ENCODE data around the gene CLDN9.

The CLDN9 gene

GRCh38 chr16:3023415-3023668 lies 10.6 kb downstream of the CLDN9 start:
- no peak for DNase-seq (ENCODE audit: low read depth)
- TF ChIP-seq MYC (IDR thresholded peaks at IDR 0.05; ENCODE audit: low read depth, low read length) (no peak), POLR2A (IDR thresholded peaks at IDR 0.05; ENCODE audit: extremely low read depth, insufficient read length) (no peak)
- TF ChIP-seq, protein P1, sequence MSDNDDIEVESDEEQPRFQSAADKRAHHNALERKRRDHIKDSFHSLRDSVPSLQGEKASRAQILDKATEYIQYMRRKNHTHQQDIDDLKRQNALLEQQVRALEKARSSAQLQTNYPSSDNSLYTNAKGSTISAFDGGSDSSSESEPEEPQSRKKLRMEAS (IDR thresholded peaks at IDR 0.05; ENCODE audit: low read depth, low read length): no peak
- TF ChIP-seq, protein P2, sequence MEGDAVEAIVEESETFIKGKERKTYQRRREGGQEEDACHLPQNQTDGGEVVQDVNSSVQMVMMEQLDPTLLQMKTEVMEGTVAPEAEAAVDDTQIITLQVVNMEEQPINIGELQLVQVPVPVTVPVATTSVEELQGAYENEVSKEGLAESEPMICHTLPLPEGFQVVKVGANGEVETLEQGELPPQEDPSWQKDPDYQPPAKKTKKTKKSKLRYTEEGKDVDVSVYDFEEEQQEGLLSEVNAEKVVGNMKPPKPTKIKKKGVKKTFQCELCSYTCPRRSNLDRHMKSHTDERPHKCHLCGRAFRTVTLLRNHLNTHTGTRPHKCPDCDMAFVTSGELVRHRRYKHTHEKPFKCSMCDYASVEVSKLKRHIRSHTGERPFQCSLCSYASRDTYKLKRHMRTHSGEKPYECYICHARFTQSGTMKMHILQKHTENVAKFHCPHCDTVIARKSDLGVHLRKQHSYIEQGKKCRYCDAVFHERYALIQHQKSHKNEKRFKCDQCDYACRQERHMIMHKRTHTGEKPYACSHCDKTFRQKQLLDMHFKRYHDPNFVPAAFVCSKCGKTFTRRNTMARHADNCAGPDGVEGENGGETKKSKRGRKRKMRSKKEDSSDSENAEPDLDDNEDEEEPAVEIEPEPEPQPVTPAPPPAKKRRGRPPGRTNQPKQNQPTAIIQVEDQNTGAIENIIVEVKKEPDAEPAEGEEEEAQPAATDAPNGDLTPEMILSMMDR (IDR thresholded peaks at IDR 0.05; ENCODE audit: low read depth, low read length): no peak

DNA sequence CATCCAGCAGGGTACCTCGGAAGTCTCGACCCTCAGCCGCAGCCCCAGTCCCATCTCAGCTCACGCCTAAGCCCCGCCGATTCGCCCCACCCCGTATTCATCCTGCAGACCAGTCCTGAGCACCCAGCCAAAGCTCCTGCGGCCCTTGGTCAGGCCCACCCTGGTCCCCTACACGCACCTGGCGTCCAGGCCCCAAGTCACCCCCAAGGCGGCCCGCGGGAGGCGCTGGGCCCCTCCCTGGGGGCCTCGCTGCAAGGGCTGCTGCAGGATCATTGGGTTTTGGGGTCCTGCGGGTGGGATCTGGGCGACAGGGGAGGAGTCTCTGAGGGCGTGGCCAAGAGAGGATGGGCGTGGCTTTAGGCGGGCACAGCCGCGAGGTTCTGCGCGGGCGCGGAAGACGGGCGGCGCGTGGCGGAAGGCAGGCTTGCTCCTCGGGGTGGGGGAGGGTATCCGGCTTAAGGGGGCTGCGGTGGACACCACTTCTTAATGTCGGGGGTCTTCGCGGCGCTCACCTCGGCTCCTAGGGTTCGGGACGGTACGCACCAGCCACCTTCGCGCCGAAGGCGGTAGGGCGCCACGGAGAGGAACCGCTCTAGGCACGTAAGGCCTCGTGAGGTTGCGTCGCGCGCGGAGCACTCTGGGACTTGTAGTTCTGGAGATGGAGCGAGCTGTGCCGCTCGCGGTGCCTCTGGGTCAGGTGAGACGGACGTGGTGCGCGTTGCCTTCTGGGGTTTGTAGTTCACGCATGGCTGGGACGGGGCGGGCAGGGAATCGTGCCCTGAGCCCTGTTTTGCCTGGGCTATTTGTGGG lies 11.2 kb downstream of the CLDN9 start, which contains the start of the genes HCFC1R1 and THOC6:
HCFC1R1 (minus strand) TSS at position 274 of the 810 bp plus-strand sequence; CDS start at position 273, 1 bp downstream.
THOC6 (plus strand) TSS at position 367 of the 810 bp plus-strand sequence; CDS start at position 659, 292 bp downstream.
- DNase-seq (ENCODE audit: low read depth): peak; percentile 98
- H3K4me3 ChIP-seq (ENCODE audit: low read depth, low read length): peak within 1 kb of the TSS; percentile 71

More at GRCh38 chr16:3023415-3023668, 10.6 kb downstream of the CLDN9 start:
- H3K4me3 ChIP-seq (ENCODE audit: low read depth, low read length): peak overlapping the region; percentile 71

GRCh38 chr16:3025032-3026002 lies 12.6 kb downstream of the CLDN9 start:
- DNase-seq (ENCODE audit: low read depth): no peak
- no peak for TF ChIP-seq POLR2A (IDR thresholded peaks at IDR 0.05; ENCODE audit: extremely low read depth, insufficient read length)
- H3K4me3 ChIP-seq (ENCODE audit: low read depth, low read length): peak overlapping the region; percentile 71

More for the DNA sequence above, 11.2 kb downstream of the CLDN9 start, which contains the start of the genes HCFC1R1 and THOC6:
- TF ChIP-seq POLR2A (IDR thresholded peaks at IDR 0.05; ENCODE audit: extremely low read depth, insufficient read length): peak; percentile 79
- TF ChIP-seq, protein P2 (IDR thresholded peaks at IDR 0.05; ENCODE audit: low read depth, low read length): no peak
- peak; percentile 89 for TF ChIP-seq MYC (IDR thresholded peaks at IDR 0.05; ENCODE audit: low read depth, low read length)
- TF ChIP-seq, protein P1 (IDR thresholded peaks at IDR 0.05; ENCODE audit: low read depth, low read length): peak; percentile 77

DNA sequence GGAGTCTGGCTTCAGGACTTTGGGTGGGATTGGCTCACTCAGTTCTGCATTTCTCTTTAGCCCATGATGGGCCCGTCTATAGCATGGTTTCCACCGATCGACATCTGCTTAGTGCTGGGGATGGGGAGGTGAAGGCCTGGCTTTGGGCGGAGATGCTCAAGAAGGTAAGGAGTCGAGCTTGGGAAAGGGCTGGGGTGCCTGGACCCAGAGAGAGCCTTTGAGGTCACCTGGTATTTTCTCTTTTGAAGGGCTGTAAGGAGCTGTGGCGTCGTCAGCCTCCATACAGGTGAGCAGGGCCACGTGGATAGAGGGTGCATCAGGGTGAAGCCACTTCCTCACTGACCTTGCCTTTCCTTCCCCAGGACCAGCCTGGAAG lies 13.3 kb downstream of the CLDN9 start:
- DNase-seq (ENCODE audit: low read depth): no peak
- no peak for TF ChIP-seq POLR2A (IDR thresholded peaks at IDR 0.05; ENCODE audit: extremely low read depth, insufficient read length)
- no peak overlapping the region for H3K4me3 ChIP-seq (ENCODE audit: low read depth, low read length)

GRCh38 chr16:3026609-3027488 lies 14.1 kb downstream of the CLDN9 start:
- DNase-seq (ENCODE audit: low read depth): no peak
- TF ChIP-seq POLR2A (IDR thresholded peaks at IDR 0.05; ENCODE audit: extremely low read depth, insufficient read length) (no peak), MYC (IDR thresholded peaks at IDR 0.05; ENCODE audit: low read depth, low read length) (no peak)
- TF ChIP-seq, protein P1 (IDR thresholded peaks at IDR 0.05; ENCODE audit: low read depth, low read length): no peak
- TF ChIP-seq, protein P2 (IDR thresholded peaks at IDR 0.05; ENCODE audit: low read depth, low read length): no peak
- H3K4me3 ChIP-seq (ENCODE audit: low read depth, low read length): no peak overlapping the region

DNA sequence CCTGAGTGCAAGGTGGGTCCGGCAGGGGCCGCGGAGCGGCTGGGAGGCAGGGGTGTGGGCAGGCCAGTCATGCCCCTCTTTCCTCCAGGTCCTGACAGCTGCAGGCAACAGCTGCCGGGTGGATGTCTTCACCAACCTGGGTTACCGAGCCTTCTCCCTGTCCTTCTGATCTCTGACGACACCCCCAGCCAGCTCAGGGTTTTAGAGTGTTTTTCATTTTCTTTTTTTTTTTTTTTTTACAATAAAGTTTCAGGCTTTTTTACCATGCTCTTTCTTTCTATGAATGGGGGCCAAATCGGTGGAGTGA lies 14.7 kb downstream of the CLDN9 start:
- DNase-seq (ENCODE audit: low read depth): no peak
- H3K4me3 ChIP-seq (ENCODE audit: low read depth, low read length): no peak overlapping the region
- TF ChIP-seq, protein P2 (IDR thresholded peaks at IDR 0.05; ENCODE audit: low read depth, low read length): no peak
- TF ChIP-seq MYC (IDR thresholded peaks at IDR 0.05; ENCODE audit: low read depth, low read length) (no peak), POLR2A (IDR thresholded peaks at IDR 0.05; ENCODE audit: extremely low read depth, insufficient read length) (no peak)
- TF ChIP-seq, protein P1 (IDR thresholded peaks at IDR 0.05; ENCODE audit: low read depth, low read length): no peak
